Natural killer cell treated with Interleukin-12 subunit alpha and Interleukin-12 subunit beta and Interleukin-15 and Interleukin-18, amount 100 ng/mL, for 72 hours (primary cell): ENCODE measurements around the gene LRRTM4. TPM values are rescaled to one million over a fixed set of nuclear protein-coding genes. Genes with fewer than 3 reads are reported as not detected.

Source experiments
- ATAC-seq, 2 donors: fragments of 150-1000 bp; cut with Tn5 transposase in 1 of 2; sonication (Bioruptor Pico), chemical (Tn5 transposase) in 1 of 2; 2 replicates each; pipeline ENCODE4 v1.10.0; 2021
- DNase-seq: peaks from one replicate; pipeline ENCODE4 v3.0.0; 2022; ENCODE audit warnings: low spot score
- H3K27ac Mint-ChIP-seq, 2 donors: 1 replicate in 1 of 2; 2 replicates in 1 of 2; pipeline ENCODE4 v1.8.0; 2022; ENCODE audit warnings: mixed read lengths in 2 of 2, mild to moderate bottlenecking in 1 of 2, moderate library complexity in 1 of 2
- H3K27me3 Mint-ChIP-seq, 2 donors: 1 replicate in 1 of 2; 2 replicates in 1 of 2; pipeline ENCODE4 v1.8.0; 2022; ENCODE audit warnings: mixed read lengths in 2 of 2
- H3K36me3 Mint-ChIP-seq: one replicate; pipeline ENCODE4 v1.8.0; 2022; ENCODE audit warnings: mixed read lengths
- H3K4me1 Mint-ChIP-seq, 2 donors: 1 replicate in 1 of 2; 2 replicates in 1 of 2; pipeline ENCODE4 v1.8.0; 2022; ENCODE audit warnings: low read depth in 2 of 2, mixed read lengths in 2 of 2, mild to moderate bottlenecking in 1 of 2
- H3K4me3 Mint-ChIP-seq: one replicate; pipeline ENCODE4 v1.8.0; 2022; ENCODE audit warnings: mixed read lengths
- H3K9me3 Mint-ChIP-seq: 2 replicates; pipeline ENCODE4 v1.8.0; 2022; ENCODE audit warnings: mixed read lengths
- total RNA-seq, 2 donors: library from RNA; stranded (reverse); gene quantifications; one replicate each; pipeline ENCODE4 v1.2.3, GENCODE V29; 2022

The LRRTM4 gene
- total RNA-seq, 2 donors from 2014 or later: not detected

DNA sequence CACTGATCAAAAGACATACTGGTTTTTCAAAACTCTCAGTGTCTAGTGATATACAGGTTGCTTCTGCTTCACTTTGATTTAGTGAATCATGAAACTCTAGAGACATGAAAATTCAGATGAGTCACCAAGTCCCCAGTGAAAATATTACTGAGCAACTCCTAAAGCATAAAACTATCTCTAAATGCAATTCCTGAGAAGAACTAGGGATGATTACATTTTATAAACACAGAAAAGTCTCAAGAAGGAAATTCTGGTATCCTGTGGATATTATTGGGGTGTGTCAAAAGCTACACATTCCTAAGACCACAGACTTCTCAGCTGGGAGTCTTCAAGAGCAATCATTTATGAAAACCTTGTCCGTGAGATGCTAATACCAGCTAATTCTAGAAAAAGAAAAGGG, 9.7 kb downstream of the LRRTM4 start:
- H3K4me1 Mint-ChIP-seq: no peaks in the 10 kb centered on the region
- peaks cover 2% of the 10 kb centered on the region for H3K9me3 Mint-ChIP-seq
- no peak for ATAC-seq
- H3K27ac Mint-ChIP-seq: no peak overlapping the region
- H3K4me3 Mint-ChIP-seq: no peak overlapping the region
- no peak for DNase-seq
- H3K36me3 Mint-ChIP-seq: peaks cover 4% of the 10 kb centered on the region
- H3K27me3 Mint-ChIP-seq: no peaks in the 10 kb centered on the region

DNA sequence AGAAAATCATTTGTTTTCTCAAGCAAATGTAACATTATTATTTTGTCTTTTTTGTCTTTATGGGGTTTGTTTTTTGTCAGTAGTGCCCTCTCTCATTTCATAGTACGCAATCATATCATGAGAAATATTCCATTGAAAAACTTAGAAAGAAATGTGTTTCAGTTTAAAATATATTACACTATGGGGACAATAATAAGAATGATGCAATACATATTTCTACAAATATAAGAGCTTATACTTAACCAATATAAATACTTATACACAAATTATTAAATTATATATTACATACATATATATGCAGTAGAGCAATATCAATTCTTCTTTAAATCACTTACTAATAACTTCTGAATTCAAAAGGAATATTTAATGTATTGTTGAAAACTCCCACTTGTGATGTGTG, 13.7 kb downstream of the LRRTM4 start:
- Mint-ChIP-seq H3K27me3 (no peaks in the 10 kb centered on the region), H3K27ac (no peak overlapping the region), H3K36me3 (no peaks in the 10 kb centered on the region), H3K9me3 (no peaks in the 10 kb centered on the region), H3K4me3 (no peak overlapping the region), H3K4me1 (no peaks in the 10 kb centered on the region)
- ATAC-seq: no peak
- no peak for DNase-seq

DNA sequence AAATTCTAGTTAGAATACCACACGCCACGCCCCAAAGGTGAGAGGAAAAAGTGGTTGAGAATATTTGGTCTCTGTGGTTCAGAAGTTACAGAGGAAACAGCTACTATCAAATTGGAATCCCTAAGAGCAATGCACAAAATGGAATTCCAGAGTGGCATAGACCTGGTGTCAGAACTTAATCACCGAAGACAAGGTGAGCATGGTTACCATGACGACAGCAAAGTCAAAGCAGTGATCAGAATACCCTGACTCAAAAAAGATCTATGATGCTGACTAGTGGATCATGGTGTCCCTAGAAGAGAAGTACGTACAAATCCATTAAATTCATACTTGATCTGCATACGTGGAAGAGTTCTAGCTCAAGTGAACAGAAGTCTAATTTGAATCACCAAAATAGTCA, 14.5 kb downstream of the LRRTM4 start:
- Mint-ChIP-seq H3K4me3 (no peak overlapping the region), H3K4me1 (no peaks in the 10 kb centered on the region), H3K27ac (no peak overlapping the region), H3K9me3 (no peaks in the 10 kb centered on the region), H3K27me3 (no peaks in the 10 kb centered on the region), H3K36me3 (no peaks in the 10 kb centered on the region)
- DNase-seq: no peak
- ATAC-seq: no peak

DNA sequence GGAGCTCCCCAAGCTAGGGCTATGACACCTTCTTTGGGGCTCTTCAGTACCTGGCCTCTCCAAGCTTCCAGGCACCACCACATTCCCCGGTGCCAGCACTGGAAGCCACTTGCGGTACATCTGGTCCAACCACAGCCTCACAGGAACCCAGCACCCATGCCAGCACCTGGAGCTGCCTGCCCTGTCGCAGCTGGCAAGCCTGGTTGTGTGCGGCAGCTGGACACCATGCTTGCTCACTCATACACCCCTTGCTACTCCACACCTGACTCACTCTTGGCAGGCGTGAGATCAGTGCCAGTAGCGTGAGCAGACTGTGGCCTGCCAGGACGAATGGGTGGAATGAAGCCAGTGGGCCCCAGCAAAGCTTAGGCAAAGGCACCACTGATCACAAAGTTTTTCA, 34.0 kb downstream of the LRRTM4 start:
- no peak overlapping the region for H3K27ac Mint-ChIP-seq
- H3K4me3 Mint-ChIP-seq: no peak overlapping the region
- ATAC-seq (no peak), DNase-seq (no peak)
- H3K4me1 Mint-ChIP-seq: no peaks in the 10 kb centered on the region
- no peaks in the 10 kb centered on the region for H3K27me3 Mint-ChIP-seq
- no peaks in the 10 kb centered on the region for H3K36me3 Mint-ChIP-seq
- H3K9me3 Mint-ChIP-seq: peaks cover 2% of the 10 kb centered on the region

DNA sequence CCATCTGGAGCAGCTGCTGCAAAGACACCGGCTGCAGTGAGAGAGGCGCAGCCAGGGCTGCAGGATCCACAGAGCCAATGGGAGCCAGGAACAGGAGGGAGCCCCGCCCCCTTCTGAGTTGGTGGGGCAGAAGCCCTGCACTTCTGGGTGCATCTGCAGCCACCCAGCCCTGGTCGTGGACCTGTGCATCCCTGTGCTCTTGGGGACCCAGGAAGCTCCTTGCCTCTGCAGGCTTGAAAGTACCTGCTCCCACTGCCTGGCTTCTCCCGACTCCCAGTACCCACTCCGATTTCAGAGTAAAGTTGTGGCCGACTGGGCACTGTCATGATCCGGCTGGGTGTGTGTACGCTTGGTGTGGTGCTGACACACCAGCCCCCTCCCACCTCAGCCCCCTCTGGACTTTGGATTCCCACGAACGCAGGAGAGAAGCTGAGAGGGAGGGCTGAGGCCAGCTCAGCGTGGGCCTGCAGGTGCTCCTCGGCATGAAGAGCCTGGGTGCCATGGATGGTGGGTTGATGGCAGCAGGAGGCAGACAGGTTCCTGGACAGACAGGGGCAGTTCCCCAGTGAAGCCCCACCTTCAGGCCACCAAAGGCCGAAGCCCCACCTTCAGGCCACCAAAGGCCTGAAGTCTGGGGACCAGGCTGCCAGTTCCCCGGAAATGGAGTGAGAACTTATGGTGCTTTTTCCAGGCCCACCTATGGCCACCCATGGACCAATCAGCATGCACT, 34.9 kb downstream of the LRRTM4 start:
- DNase-seq (no peak), ATAC-seq (no peak)
- no peak overlapping the region for H3K27ac Mint-ChIP-seq
- H3K36me3 Mint-ChIP-seq: no peaks in the 10 kb centered on the region
- H3K4me1 Mint-ChIP-seq: no peaks in the 10 kb centered on the region
- H3K4me3 Mint-ChIP-seq: no peak overlapping the region
- peaks cover 2% of the 10 kb centered on the region for H3K9me3 Mint-ChIP-seq
- no peaks in the 10 kb centered on the region for H3K27me3 Mint-ChIP-seq

DNA sequence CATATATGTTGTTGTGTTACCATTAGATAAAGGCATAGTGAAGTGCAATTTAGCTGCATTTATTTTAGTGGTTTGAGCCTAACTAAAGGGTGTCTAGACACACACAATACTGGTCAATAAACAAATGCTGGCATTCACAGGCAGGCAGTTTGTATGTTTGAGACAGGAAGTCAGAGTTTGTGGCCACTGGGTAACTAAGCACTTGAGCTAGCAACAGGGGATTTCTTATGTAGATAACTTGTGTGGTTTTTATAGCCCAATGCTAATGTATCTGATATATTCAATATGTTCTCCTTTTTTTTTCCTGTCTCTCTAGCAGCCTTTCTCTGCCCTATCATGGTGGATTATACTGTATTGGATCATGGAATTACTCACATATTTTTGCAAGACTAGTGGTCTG, 38.1 kb downstream of the LRRTM4 start:
- H3K27ac Mint-ChIP-seq: no peak overlapping the region
- no peak overlapping the region for H3K4me3 Mint-ChIP-seq
- peaks cover 11% of the 10 kb centered on the region for H3K9me3 Mint-ChIP-seq
- no peaks in the 10 kb centered on the region for H3K4me1 Mint-ChIP-seq
- no peak for DNase-seq
- no peaks in the 10 kb centered on the region for H3K27me3 Mint-ChIP-seq
- H3K36me3 Mint-ChIP-seq: no peaks in the 10 kb centered on the region
- no peak for ATAC-seq

DNA sequence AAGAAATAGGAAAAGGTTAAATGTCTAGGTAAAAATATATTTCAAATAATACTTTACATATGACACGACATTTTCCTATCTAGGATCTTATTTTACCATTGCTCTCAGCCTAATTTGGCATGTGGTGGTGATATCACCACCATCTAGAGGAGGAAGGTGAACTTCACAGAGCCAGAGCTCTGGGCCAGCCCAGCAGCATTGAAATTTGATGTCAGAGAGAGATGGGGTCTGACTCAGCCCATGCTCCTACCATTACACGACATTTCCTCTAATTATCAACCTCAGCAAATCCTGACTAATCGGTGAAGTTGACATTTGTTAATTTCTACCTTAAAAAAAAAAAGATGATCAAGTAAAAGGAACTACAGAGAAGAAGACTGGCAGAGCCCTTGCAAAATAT, 42.3 kb downstream of the LRRTM4 start:
- H3K4me3 Mint-ChIP-seq: no peak overlapping the region
- peaks cover 15% of the 10 kb centered on the region for H3K9me3 Mint-ChIP-seq
- no peaks in the 10 kb centered on the region for H3K27me3 Mint-ChIP-seq
- ATAC-seq: no peak
- no peaks in the 10 kb centered on the region for H3K36me3 Mint-ChIP-seq
- DNase-seq: no peak
- no peak overlapping the region for H3K27ac Mint-ChIP-seq
- no peaks in the 10 kb centered on the region for H3K4me1 Mint-ChIP-seq

DNA sequence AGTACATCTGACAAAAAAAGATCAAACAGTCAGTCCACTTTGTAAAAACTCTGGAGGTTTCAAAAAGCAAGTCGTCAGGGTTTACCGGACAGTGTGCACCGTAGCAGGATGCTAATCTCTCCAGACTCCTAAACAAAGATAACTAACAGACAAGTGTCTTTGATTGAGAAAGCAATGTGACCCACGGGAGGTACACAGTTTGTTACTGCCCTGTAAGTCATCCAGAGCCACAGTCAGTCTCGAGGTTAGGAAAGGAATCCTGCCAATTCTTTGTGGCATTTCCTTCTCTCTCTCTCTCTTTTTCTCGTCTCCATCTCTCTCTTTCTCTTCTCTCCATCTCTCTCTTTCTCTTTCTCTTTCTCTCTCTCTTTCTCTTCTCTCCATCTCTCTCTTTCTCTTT, 42.8 kb downstream of the LRRTM4 start:
- Mint-ChIP-seq H3K4me3 (no peak overlapping the region), H3K36me3 (no peaks in the 10 kb centered on the region), H3K27ac (no peak overlapping the region), H3K9me3 (peaks cover 15% of the 10 kb centered on the region), H3K27me3 (no peaks in the 10 kb centered on the region), H3K4me1 (no peaks in the 10 kb centered on the region)
- no peak for DNase-seq
- no peak for ATAC-seq

DNA sequence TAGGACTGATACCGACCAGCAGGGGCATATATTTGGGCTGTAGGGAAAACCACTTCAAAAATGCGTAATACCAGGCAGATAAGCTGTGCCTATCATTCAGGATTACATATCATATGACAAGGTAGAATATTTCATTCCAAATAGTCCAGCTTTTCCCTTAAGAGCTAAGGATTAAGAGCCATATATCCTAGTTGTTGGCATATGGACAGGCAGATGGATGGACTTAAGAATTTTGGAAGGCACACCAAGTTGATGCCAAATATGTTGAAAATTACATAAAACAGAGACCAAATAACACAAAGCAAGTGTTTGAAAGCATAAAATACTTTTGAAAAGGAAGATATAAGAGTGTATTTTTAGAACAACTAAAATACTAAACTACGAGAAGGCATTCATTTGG, 52.1 kb downstream of the LRRTM4 start:
- DNase-seq (no peak), ATAC-seq (no peak)
- Mint-ChIP-seq H3K27me3 (no peaks in the 10 kb centered on the region), H3K9me3 (peaks cover 15% of the 10 kb centered on the region), H3K27ac (no peak overlapping the region), H3K4me1 (no peaks in the 10 kb centered on the region), H3K36me3 (peaks cover 12% of the 10 kb centered on the region), H3K4me3 (no peak overlapping the region)

DNA sequence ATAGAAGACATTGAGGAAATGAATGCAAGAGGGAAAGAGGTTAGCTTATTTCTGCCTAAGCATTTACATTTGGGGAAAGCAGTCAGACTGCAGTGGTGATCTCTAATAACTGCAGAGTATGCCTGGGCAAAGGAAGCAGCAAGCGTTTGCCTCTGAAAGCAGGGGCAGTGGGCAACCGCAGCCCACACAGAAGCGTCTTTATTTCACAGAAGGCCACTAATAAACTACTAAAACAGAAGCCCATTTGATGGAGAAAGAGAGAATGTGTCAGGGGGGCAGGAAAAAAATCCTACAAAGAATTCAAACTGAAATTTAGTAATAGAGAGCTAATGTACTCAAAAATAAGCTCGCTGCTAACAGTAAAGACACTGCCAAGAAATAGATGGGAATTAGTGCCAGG, 53.1 kb downstream of the LRRTM4 start:
- Mint-ChIP-seq H3K4me1 (no peaks in the 10 kb centered on the region), H3K27me3 (no peaks in the 10 kb centered on the region), H3K9me3 (peaks cover 15% of the 10 kb centered on the region), H3K36me3 (peaks cover 12% of the 10 kb centered on the region), H3K4me3 (no peak overlapping the region), H3K27ac (no peak overlapping the region)
- ATAC-seq (no peak), DNase-seq (no peak)

DNA sequence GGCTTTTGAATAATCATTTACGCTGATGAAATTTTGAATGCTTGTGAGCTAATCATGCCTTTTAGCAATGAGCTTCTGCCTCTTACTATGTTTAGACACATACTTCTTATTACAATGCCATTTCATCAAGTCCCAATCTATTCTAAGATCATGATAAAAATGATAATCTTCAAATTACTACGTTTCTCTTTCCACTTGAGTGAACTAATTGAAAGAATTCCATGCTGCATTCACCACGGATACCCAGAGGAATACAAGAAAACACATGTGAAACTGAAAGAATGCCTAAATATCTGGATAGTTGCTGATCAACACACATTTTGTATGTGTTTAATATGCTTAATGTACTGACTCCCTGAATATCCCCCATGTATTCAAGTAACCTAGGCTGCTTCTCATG, 62.3 kb downstream of the LRRTM4 start:
- no peaks in the 10 kb centered on the region for H3K27me3 Mint-ChIP-seq
- H3K36me3 Mint-ChIP-seq: peaks cover 17% of the 10 kb centered on the region
- ATAC-seq (no peak), DNase-seq (no peak)
- no peaks in the 10 kb centered on the region for H3K4me1 Mint-ChIP-seq
- peaks cover 24% of the 10 kb centered on the region for H3K9me3 Mint-ChIP-seq
- no peak overlapping the region for H3K27ac Mint-ChIP-seq
- no peak overlapping the region for H3K4me3 Mint-ChIP-seq

DNA sequence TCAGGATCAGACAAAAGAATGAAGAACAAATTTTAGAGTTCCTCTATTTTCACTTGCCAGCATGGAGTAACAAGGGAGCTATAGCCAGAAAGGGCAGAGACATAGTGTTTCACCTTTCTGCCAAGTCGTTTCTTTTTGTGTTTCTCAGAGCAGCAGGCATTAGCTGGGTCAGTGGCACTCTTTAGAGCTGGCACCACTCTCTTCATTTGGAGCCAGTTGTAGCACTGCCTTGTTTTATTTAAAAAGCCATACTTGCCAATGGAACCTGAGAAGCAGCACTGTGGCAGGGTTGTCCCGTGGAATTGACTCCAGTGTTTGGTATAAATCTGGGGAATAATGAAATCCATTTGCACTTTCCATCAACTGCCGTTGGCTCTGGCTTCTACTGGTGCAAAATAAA, 64.0 kb downstream of the LRRTM4 start:
- no peak overlapping the region for H3K4me3 Mint-ChIP-seq
- ATAC-seq (no peak), DNase-seq (no peak)
- H3K27ac Mint-ChIP-seq: no peak overlapping the region
- peaks cover 22% of the 10 kb centered on the region for H3K9me3 Mint-ChIP-seq
- no peaks in the 10 kb centered on the region for H3K4me1 Mint-ChIP-seq
- H3K27me3 Mint-ChIP-seq: no peaks in the 10 kb centered on the region
- H3K36me3 Mint-ChIP-seq: peaks cover 17% of the 10 kb centered on the region

DNA sequence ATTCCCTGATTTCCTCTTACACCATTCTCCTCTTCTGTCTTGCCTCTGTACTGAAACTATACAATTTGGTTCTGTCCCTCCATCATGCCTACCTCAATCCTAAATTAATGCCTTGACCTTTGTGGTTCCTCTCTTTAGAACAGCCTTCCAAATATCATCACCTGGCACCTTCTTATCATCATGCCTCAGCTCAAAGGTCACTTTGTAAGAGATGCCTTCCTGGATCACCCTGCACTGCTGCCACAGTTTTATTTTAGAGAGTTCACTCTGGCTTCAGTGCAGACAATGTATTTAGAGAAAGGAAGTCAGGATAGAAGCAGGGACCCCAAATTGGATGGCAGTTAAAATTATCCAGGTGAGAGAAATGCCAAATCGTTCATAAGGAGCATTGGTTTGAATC, 64.5 kb downstream of the LRRTM4 start:
- Mint-ChIP-seq H3K36me3 (peaks cover 17% of the 10 kb centered on the region), H3K27me3 (no peaks in the 10 kb centered on the region), H3K4me3 (no peak overlapping the region), H3K4me1 (no peaks in the 10 kb centered on the region), H3K9me3 (peaks cover 22% of the 10 kb centered on the region), H3K27ac (no peak overlapping the region)
- ATAC-seq (no peak), DNase-seq (no peak)

DNA sequence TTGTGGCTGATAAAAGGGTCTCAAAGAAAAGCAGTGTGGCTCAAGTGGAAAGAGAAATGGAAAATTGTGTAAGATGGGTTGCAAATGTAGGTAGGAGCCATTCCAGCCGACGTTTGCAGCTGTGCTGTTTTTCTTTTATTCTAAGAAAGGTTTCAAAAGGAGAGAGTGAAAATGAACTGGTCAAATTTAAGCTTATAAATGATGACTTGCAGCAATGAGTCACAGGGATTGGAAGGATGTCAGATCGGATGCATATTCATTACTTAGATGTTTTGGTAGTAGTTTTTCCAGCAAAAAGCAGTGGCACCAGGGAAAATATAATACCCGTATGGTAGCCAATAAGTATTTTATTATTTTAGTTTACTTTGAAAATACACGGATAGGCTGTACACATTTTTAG, 79.1 kb downstream of the LRRTM4 start:
- Mint-ChIP-seq H3K36me3 (no peaks in the 10 kb centered on the region), H3K4me3 (no peak overlapping the region), H3K27me3 (no peaks in the 10 kb centered on the region), H3K27ac (no peak overlapping the region), H3K4me1 (no peaks in the 10 kb centered on the region), H3K9me3 (peaks cover 23% of the 10 kb centered on the region)
- no peak for ATAC-seq
- DNase-seq: no peak

DNA sequence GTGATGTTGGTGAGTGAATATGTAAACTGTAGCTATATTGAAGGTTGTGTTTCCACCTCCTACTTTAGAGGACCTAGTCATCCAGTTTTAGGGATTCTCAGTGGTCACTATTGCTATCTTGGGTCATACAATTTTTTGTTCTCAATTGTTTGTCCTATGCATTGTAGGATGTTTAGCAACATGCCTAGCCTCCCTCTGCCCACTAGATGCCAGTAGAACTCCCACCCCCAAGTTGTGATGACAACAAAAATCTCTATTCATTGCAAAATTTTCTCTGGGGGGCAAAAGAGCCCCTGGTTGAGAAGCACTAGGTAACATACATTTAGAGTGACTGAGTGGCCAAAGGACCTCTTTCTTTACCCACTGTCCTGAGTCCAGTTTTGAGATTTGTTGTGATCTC, 87.3 kb downstream of the LRRTM4 start:
- H3K4me3 Mint-ChIP-seq: no peak overlapping the region
- peaks cover 6% of the 10 kb centered on the region for H3K9me3 Mint-ChIP-seq
- H3K36me3 Mint-ChIP-seq: no peaks in the 10 kb centered on the region
- no peak overlapping the region for H3K27ac Mint-ChIP-seq
- no peaks in the 10 kb centered on the region for H3K27me3 Mint-ChIP-seq
- no peaks in the 10 kb centered on the region for H3K4me1 Mint-ChIP-seq
- DNase-seq (no peak), ATAC-seq (no peak)
